ENCODE results near the gene PAPOLG.

The PAPOLG gene

GRCh38 chr2:60741576-60741975 is 14.5 kb upstream of the PAPOLG start:
- TF ChIP-seq CTCF (IDR thresholded peaks at IDR 0.05; ENCODE audit: control insufficient read depth, insufficient read depth, low read depth, low read length, missing control alignments), result no peak
- DNase-seq (ENCODE audit: low read depth), result no peak
- no peak overlapping the region for H3K4me3 ChIP-seq (ENCODE audit: control insufficient read depth, low read depth, low read length)

- no peak for DNase-seq (ENCODE audit: low read depth)
- no peak for TF ChIP-seq CTCF (IDR thresholded peaks at IDR 0.05; ENCODE audit: control insufficient read depth, insufficient read depth, low read depth, low read length, missing control alignments)
These were observed 13.6 kb upstream of the PAPOLG start for GRCh38 chr2:60742419-60742818.

GRCh38 chr2:60745330-60745729 is 10.7 kb upstream of the PAPOLG start:
- no peak for DNase-seq (ENCODE audit: low read depth)
- H3K4me3 ChIP-seq (ENCODE audit: control insufficient read depth, low read depth, low read length), result no peak overlapping the region
- TF ChIP-seq CTCF (IDR thresholded peaks at IDR 0.05; ENCODE audit: control insufficient read depth, insufficient read depth, low read depth, low read length, missing control alignments), result no peak

More at GRCh38 chr2:60742419-60742818, 13.6 kb upstream of the PAPOLG start:
- H3K4me3 ChIP-seq (ENCODE audit: control insufficient read depth, low read depth, low read length), result no peak overlapping the region

- no peak for DNase-seq (ENCODE audit: low read depth)
- no peak overlapping the region for H3K4me3 ChIP-seq (ENCODE audit: control insufficient read depth, low read depth, low read length)
- no peak for TF ChIP-seq CTCF (IDR thresholded peaks at IDR 0.05; ENCODE audit: control insufficient read depth, insufficient read depth, low read depth, low read length, missing control alignments)
These were observed 10.3 kb upstream of the PAPOLG start for GRCh38 chr2:60745761-60746160.

GRCh38 chr2:60746318-60746717 is 9.8 kb upstream of the PAPOLG start:
- no peak for DNase-seq (ENCODE audit: low read depth)
- no peak for TF ChIP-seq CTCF (IDR thresholded peaks at IDR 0.05; ENCODE audit: control insufficient read depth, insufficient read depth, low read depth, low read length, missing control alignments)
- no peak overlapping the region for H3K4me3 ChIP-seq (ENCODE audit: control insufficient read depth, low read depth, low read length)

GRCh38 chr2:60759654-60760053 is 3.6 kb downstream of the PAPOLG start:
- TF ChIP-seq CTCF (IDR thresholded peaks at IDR 0.05; ENCODE audit: control insufficient read depth, insufficient read depth, low read depth, low read length, missing control alignments), result no peak
- no peak overlapping the region for H3K4me3 ChIP-seq (ENCODE audit: control insufficient read depth, low read depth, low read length)
- no peak for DNase-seq (ENCODE audit: low read depth)

Measured in AG09309 (cell line).